ENCODE results near the gene WRNIP1.
A peak's percentile ranks its signal among the peaks of the same experiment; 100 is the strongest.
"Not testable (repeated sequence)": the region's sequence is repeated elsewhere in the genome, so short reads cannot be mapped to it uniquely, and the experiment has no call there.

Gene WRNIP1

GRCh38 chr6:2783188-2783963 is 18.2 kb downstream of the WRNIP1 start:
- peak; percentile 25 for DNase-seq (ENCODE audit: low read depth, low spot score)

GRCh38 chr6:2784061-2784460 is 18.9 kb downstream of the WRNIP1 start:
- DNase-seq (ENCODE audit: low read depth, low spot score) = no peak

GRCh38 chr6:2784930-2785329 is 19.7 kb downstream of the WRNIP1 start:
- no peak for DNase-seq (ENCODE audit: low read depth, low spot score)

- DNase-seq (ENCODE audit: low read depth, low spot score) = no peak
Measured at GRCh38 chr6:2786269-2786668, 21.1 kb downstream of the WRNIP1 start.

GRCh38 chr6:2790588-2791449 is 25.6 kb downstream of the WRNIP1 start:
- DNase-seq (ENCODE audit: low read depth, low spot score) = peak; percentile 28

GRCh38 chr6:2791450-2791974 is 26.3 kb downstream of the WRNIP1 start:
- DNase-seq (ENCODE audit: low read depth, low spot score) = no peak

- no peak for DNase-seq (ENCODE audit: low read depth, low spot score)
Measured at GRCh38 chr6:2792330-2793110, 27.3 kb downstream of the WRNIP1 start.

- DNase-seq (ENCODE audit: low read depth, low spot score) = no peak
Measured at GRCh38 chr6:2793534-2794151, 28.4 kb downstream of the WRNIP1 start.

GRCh38 chr6:2794171-2794730 is 29.1 kb downstream of the WRNIP1 start:
- DNase-seq (ENCODE audit: low read depth, low spot score) = no peak

- DNase-seq (ENCODE audit: low read depth, low spot score) = no peak
Measured at GRCh38 chr6:2795162-2795561, 30.0 kb downstream of the WRNIP1 start.

- DNase-seq (ENCODE audit: low read depth, low spot score) = no peak
Measured at GRCh38 chr6:2795956-2796355, 30.8 kb downstream of the WRNIP1 start.

GRCh38 chr6:2796861-2797260 is 31.7 kb downstream of the WRNIP1 start:
- no peak for DNase-seq (ENCODE audit: low read depth, low spot score)

GRCh38 chr6:2797564-2798031 is 32.4 kb downstream of the WRNIP1 start:
- DNase-seq (ENCODE audit: low read depth, low spot score) = no peak

GRCh38 chr6:2798586-2799134 is 33.5 kb downstream of the WRNIP1 start:
- DNase-seq (ENCODE audit: low read depth, low spot score) = no peak

GRCh38 chr6:2799936-2800527 is 34.8 kb downstream of the WRNIP1 start:
- DNase-seq (ENCODE audit: low read depth, low spot score) = no peak

- no peak for DNase-seq (ENCODE audit: low read depth, low spot score)
Measured at GRCh38 chr6:2800552-2801316, 35.5 kb downstream of the WRNIP1 start.

GRCh38 chr6:2801687-2802086 is 36.5 kb downstream of the WRNIP1 start:
- not testable (repeated sequence) for DNase-seq (ENCODE audit: low read depth, low spot score)

GRCh38 chr6:2802521-2803060 is 37.4 kb downstream of the WRNIP1 start:
- DNase-seq (ENCODE audit: low read depth, low spot score) = no peak

All from iPS DF 19.7 (cell line).